HFFc6 (cell line): Measurements from ENCODE around the gene KCNQ2. TPM values are rescaled to one million over a fixed set of nuclear protein-coding genes. Genes with fewer than 3 reads are reported as not detected.

Experiments used
- DNase-seq: peaks from one replicate; pipeline ENCODE4 v3.0.0-alpha.2; 2018
- H3K27ac Mint-ChIP-seq: 2 replicates; pipeline ENCODE4 v1.8.0; 2020; ENCODE audit warnings: mild to moderate bottlenecking, mixed read lengths
- H3K27me3 Mint-ChIP-seq: 2 replicates; pipeline ENCODE4 v1.8.0; 2021; ENCODE audit warnings: mild to moderate bottlenecking, moderate library complexity, mixed read lengths; ENCODE audit not compliant: insufficient read depth
- H3K36me3 Mint-ChIP-seq: 2 replicates; pipeline ENCODE4 v1.8.0; 2021; ENCODE audit warnings: low read depth, mixed read lengths
- H3K4me1 Mint-ChIP-seq: 2 replicates; pipeline ENCODE4 v1.8.0; 2020; ENCODE audit warnings: low read depth, mixed read lengths
- H3K4me3 Mint-ChIP-seq: 2 replicates; pipeline ENCODE4 v1.8.0; 2020; ENCODE audit warnings: mild to moderate bottlenecking, moderate library complexity, mixed read lengths
- H3K9me3 Mint-ChIP-seq: 2 replicates; pipeline ENCODE4 v1.8.0; 2020; ENCODE audit warnings: mild to moderate bottlenecking, mixed read lengths
- CTCF ChIP-seq: fragments of 200-600 bp; sonication (generic); IDR thresholded peaks from 2 replicates; pipeline ENCODE4 v1.5.0; 2021; ENCODE audit warnings: antibody characterized with exemption, mild to moderate bottlenecking
- total RNA-seq, 6 experiments: library from RNA; stranded (reverse); fragmentation: NEBNext Ultra II Directional; extraction: Animal tissue kit (Norgen Biotek cat#: 25700); gene quantifications; 2 replicates in 1 of 6; 3 replicates in 5 of 6; pipeline ENCODE4 v1.2.3, GENCODE V29; 2021

KCNQ2 gene
- total RNA-seq, 6 experiments from 2014 or later = not detected

GRCh38 chr20:63467294-63468083 lies 5.0 kb downstream of the KCNQ2 start:
- no peaks in the 10 kb centered on the region for H3K36me3 Mint-ChIP-seq
- no peaks in the 10 kb centered on the region for H3K4me1 Mint-ChIP-seq
- no peak overlapping the region for H3K27ac Mint-ChIP-seq
- TF ChIP-seq CTCF = no peak
- no peak for DNase-seq
- H3K9me3 Mint-ChIP-seq = no peaks in the 10 kb centered on the region
- peaks cover 21% of the 10 kb centered on the region for H3K27me3 Mint-ChIP-seq
- H3K4me3 Mint-ChIP-seq = no peak overlapping the region

GRCh38 chr20:63466861-63467260 lies 5.6 kb downstream of the KCNQ2 start:
- H3K4me1 Mint-ChIP-seq = no peaks in the 10 kb centered on the region
- no peaks in the 10 kb centered on the region for H3K9me3 Mint-ChIP-seq
- no peaks in the 10 kb centered on the region for H3K36me3 Mint-ChIP-seq
- H3K4me3 Mint-ChIP-seq = no peak overlapping the region
- H3K27ac Mint-ChIP-seq = no peak overlapping the region
- DNase-seq = no peak
- H3K27me3 Mint-ChIP-seq = peaks cover 22% of the 10 kb centered on the region
- TF ChIP-seq CTCF = no peak

GRCh38 chr20:63466250-63466825 lies 6.1 kb downstream of the KCNQ2 start:
- H3K4me3 Mint-ChIP-seq = no peak overlapping the region
- H3K27ac Mint-ChIP-seq = no peak overlapping the region
- no peaks in the 10 kb centered on the region for H3K4me1 Mint-ChIP-seq
- peaks cover 22% of the 10 kb centered on the region for H3K27me3 Mint-ChIP-seq
- H3K9me3 Mint-ChIP-seq = no peaks in the 10 kb centered on the region
- no peak for TF ChIP-seq CTCF
- no peak for DNase-seq
- no peaks in the 10 kb centered on the region for H3K36me3 Mint-ChIP-seq

GRCh38 chr20:63465380-63466249 lies 6.8 kb downstream of the KCNQ2 start:
- Mint-ChIP-seq H3K27me3 (peaks cover 22% of the 10 kb centered on the region), H3K4me1 (no peaks in the 10 kb centered on the region), H3K36me3 (no peaks in the 10 kb centered on the region), H3K27ac (no peak overlapping the region), H3K4me3 (no peak overlapping the region), H3K9me3 (no peaks in the 10 kb centered on the region)
- TF ChIP-seq CTCF = no peak
- DNase-seq = no peak

- H3K27me3 Mint-ChIP-seq = peaks cover 22% of the 10 kb centered on the region
- H3K36me3 Mint-ChIP-seq = no peaks in the 10 kb centered on the region
- H3K4me3 Mint-ChIP-seq = no peak overlapping the region
- no peaks in the 10 kb centered on the region for H3K9me3 Mint-ChIP-seq
- no peak overlapping the region for H3K27ac Mint-ChIP-seq
- DNase-seq = no peak
- H3K4me1 Mint-ChIP-seq = no peaks in the 10 kb centered on the region
- no peak for TF ChIP-seq CTCF
These were observed 8.2 kb downstream of the KCNQ2 start for GRCh38 chr20:63464289-63464635.
